Fibroblast of peridontal ligament (primary cell): ENCODE data around the gene GAS6.

Experiments
- DNase-seq: peaks from one replicate; pipeline ENCODE4 v3.0.0-alpha.2; 2010; ENCODE audit errors: extremely low read depth

GAS6 gene

DNA sequence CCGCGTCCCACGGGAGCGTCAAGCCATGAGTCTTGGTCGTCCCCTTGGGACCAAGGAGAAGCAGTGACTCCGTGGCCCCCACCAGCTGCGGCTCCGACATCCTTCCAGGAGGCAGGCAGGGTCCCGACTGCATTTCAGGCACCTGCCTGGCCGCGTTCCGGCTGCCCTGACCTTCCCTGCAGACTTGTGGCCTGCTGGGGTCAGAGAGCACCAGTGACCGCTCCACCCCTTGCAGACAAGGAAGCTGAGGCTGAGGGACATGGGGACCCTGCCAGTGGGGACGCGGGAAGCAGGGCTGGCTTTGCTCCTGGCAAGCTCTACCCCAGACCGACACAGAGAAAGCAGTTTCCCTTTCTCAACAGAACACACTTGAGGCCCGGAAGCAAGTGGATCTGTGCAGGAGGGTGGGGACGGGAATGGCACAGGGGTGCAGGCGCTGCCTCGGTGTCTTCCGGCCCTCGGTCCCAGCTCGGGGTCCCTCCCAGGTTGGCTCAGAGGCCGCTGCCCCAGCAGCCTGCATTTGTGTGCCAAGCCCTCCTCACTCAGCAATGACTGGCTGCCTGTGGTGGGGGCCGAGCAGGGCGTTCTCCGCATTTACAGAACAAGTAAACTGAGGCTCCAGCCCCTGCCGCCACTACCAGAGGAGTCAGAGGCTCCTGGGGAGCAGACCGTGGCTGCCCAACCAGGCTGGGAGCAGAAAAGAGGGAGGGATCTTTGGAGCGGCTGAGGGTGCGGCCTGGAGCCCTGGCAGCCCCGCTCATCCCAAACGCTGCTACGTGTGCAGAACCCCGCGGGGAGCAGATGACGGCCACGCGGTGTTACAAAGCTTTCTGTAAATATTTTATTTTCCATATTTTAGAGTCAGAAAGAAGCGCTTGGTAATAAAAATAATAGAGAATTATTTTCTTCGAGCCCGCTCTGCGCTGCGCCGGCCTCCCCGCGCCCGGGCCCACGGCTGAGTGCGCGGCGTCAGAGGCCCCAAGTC lies 43.9 kb downstream of the GAS6 start:
- no peak for DNase-seq

DNA sequence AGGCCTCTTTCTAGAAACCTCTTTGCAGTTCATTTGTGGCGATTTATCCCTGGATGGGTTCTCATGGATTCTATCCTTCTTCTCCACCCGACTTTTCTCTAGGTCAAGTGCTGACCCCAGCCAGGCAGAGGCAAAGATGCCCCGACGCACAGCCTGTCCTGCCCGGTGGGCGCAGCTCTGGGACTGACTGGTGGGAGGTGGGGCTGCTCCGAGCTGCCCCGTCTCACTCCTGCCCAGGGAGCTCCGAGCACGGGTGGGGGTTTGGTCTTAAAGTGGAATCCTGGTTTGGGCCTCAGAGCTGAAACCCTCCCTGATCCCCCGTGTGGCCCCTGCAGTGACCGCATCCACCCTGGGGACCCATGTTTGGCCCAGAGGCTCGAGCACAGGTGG lies 44.5 kb downstream of the GAS6 start:
- no peak for DNase-seq

DNA sequence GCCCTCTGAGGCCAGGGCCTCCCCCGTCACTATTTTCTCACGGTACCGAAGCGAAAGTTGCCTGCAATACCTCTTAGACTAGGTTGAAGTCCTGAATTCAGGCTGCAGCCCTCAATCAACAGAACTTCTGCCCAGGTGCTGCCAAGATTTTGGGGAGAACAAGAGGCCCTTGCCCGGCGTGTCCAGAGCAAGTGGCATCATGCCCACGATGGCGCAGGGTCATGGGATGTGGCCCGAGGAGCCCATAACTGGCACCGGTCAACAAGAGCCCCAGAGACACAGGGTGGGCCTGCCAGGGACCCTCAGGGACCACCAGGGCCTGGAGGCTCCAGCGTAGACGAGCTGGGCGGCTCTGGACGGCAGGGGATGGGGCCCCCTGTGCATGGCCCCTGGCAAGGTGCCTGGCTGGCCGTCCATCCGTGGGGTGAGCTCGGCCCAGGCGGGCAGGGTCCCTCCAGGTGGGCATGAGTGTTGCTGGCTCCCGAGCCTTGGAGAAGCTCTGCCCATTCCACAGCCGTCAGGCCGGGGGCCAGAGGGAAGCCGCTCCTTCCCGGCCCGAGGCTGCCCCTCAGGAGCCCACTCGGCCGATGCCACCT lies 45.1 kb downstream of the GAS6 start:
- no peak for DNase-seq

DNA sequence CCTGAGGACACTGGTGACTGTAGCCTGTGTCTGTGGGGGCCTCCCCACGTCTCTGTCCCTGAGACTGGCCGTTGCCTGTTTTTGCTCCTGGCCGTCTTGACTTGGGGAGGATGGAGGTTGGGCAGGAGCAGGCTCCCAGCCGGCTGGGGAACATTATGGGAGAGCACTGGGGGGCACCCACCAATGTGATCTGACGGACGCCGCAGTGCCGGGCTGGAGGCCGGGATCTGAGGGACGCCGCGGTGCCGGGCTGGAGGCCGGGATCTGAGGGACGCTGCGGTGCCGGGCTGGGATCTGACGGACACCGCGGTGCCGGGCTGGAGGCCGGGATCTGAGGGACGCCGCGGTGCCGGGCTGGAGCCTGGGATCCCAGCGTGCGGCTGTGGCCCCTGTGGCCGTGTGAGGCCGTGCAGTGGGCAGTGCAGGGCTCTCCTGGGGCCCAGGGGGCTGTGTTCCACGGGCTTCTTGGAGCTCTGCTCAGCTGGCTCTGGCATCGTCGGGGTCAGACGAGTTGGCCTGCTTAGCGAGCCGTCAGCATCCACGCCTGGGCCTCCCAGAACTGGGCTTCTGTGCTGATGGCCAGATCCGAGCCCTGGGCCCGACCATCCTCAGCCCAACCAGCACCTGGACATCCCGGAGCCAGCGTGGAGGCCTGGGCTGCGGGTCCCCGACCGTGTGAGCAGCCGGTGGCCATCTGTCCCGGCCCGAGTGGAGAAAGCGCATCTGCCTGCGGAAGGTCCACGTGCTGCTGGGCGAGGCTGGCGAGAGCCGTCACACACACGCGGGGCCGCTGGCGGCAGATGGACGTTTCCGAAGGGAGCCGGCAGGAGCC lies 45.8 kb downstream of the GAS6 start:
- DNase-seq: no peak

DNA sequence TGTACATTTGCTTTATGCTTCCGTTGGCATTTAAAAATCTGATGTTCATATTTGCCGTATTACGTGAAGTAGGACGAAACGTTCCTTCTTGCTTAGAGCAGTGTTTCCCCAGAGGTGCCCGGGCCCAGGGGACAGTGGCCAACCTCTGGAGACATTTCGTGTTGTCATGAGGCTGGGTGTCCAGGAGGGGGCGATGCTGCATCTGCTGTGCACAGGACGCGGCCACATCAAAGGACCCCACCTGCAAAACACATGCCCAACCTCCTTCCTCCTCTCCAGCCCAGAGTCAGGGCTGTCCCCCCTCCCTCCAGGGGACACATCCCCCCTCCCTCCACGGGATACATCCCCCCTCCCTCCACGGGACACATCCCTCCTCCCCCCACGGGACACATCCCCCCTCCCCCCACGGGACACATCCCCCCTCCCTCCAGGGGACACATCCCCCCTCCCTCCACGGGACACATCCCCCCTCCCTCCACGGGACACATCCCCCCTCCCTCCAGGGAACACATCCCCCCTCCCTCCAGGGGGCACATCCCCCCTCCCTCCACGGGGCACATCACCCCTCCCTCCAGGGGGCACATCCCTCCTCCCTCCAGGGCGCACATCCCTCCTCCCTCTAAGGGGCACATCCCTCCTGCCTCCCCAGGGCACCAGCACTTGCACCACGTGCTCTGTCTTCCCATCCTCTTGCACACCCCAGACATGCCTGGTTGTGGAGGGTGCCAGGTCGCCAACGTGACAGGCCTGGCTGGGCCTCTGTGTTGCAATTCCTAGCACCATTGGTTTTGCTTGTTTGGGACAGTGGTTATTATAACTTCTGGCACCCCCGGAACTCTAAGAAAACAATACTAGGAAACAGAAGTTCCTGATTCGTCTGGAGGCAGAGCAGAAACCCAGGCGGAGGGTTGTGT lies 46.7 kb downstream of the GAS6 start:
- DNase-seq: peak; percentile 76

DNA sequence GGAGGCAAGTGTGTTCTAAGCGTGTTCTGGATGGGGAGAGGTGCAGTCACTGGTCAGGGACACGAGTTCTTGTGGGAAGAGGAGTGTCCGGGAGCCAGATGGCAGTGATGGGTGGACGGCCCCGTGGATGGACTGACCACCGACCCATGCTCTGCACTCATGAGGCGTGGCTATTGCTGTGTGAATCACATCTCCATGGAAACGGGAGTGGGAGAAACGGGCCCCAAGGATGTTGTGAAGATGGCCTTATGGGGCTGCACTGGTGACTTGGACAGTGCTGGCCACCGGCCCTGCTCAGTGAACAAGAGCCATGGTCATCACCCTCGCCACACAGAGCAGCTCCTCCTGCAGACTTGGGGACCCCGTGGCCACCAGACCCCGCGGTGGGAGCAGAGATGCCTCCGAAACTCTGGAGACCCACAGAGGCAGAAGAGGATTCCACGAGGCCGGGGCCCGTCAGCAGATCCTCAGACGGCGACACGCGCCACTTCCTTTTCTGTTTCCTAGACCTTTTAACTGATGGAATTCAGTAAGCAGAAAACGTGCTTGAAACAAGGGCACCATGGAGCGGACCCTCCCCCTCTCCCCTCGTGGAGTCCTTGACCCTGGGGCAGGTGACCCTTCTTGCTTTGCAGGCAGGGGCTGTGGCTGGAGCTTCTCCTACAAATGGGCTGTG lies 47.5 kb downstream of the GAS6 start:
- DNase-seq: no peak

DNA sequence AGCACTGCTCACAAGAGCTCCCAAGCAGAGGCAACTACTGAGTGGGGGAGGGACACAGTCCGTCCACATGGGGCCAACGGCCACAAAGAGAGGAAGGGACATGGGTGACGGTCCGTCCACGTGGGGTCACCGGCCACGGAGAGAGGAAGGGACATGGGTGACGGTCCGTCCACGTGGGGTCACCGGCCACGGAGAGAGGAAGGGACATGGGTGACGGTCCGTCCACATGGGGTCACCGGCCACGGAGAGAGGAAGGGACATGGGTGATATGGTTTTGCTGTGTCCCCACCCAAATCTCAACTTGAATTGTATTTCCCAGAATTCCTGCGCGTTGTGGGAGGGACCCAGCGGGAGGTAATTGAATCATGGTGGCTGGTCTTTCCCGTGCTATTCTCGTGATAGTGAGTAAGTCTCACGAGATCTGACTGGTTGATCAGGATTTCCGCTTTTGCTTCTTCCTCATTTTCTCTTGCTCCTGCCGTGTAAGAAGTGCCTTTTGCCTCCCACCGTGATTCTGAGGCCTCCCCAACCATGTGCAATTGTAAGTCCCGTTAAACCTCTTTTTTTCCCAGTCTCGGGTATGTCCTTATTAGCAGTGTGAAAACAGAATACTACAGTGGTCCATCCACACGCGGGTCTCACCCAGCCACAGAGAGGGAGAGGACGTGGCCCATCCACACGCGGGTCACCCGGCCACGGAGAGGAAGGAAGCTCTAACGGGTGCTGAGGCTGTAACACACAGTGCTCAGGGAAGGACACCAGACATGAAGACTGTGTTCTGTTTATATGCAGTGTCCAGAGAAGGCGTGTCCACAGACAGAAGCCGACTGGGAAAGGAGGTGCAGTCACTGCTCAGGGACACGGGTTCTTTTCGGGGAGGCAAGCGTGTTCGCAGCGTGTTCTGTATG lies 48.5 kb downstream of the GAS6 start:
- no peak for DNase-seq

DNA sequence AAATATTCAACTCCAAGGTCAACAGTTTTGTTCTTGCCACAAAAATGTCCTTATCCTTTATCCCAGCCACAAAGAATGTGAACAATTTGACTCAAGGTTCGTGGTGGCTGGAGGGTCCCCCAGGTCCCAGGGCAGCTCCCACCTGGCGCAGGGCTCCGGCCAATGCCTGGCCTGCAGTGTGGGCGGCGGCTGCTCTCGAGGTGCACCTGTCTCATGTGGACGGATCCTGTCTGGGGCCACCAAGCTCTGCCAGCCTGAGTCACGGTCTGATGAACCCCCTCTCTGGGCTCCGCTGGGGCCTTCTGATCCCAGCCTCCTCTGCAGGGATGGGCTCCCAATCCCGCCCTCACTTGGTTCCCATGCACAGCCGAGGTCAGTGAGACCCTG lies 49.4 kb downstream of the GAS6 start:
- DNase-seq: peak; percentile 41

DNA sequence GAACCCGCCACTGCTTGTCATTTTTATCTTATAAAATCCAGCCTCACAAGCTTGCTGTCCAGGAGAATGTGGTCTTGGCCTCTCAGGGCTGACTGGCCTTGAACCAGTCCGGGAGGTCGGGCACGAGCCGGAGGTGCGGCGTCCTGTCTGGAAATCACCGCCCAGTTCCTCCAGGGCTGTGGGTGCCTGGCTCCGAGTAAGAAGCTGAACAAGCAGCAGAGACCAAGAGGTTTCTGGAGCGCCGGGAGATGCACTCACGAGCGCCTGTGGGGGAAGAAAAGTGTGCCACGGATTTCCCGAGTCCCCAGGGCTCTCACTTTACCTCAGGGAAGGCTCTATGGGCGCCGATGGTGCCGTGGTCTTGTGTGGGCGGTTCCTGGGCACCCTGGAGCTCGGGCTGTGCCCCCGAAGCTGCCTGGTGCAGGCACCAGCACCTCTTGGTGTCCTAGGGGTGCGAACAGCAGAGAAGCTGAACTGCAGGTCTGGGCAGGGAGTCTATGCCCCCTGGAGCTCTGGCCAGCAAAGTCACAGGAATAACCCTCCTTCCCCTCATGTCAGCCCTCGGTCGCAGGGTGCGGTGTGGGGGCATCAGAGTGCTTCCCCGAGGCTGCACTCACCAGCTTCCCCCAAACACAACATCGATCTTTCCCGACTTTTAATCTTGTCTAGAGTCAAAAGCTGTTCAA lies 50.0 kb downstream of the GAS6 start:
- DNase-seq: no peak

DNA sequence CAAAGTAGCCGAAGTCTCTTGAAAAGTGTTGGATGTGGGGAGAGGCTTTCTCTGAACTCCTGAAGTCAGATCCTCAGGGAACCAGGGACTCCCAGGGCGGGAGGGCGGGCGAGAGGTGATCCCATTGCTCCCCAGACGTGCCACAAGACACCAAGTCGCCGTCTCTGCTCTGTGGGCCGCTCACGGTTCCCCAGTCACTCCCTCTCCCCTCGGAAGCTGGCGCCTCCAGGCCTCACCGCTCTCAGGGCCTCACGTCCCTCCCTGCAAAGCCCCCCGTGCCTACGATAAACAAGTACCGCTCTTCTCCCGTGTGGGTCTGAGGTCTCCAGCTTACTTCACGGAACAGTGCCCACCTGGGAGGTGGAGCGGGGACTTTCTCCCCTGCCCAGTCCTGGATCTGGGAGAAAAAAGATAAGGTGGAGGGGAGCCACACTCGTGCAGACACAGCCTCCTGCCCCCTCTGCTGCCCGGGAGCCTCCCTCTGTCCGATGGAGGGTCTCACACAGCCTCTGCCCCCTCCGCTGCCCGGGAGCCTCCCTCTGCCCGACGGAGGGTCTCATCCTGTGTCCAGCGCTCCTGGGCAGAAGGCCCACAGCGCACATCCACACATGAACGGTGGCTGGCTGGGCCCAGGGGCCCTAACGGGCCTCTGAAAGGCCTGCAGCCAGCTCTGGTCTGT lies 50.7 kb downstream of the GAS6 start:
- DNase-seq: no peak

DNA sequence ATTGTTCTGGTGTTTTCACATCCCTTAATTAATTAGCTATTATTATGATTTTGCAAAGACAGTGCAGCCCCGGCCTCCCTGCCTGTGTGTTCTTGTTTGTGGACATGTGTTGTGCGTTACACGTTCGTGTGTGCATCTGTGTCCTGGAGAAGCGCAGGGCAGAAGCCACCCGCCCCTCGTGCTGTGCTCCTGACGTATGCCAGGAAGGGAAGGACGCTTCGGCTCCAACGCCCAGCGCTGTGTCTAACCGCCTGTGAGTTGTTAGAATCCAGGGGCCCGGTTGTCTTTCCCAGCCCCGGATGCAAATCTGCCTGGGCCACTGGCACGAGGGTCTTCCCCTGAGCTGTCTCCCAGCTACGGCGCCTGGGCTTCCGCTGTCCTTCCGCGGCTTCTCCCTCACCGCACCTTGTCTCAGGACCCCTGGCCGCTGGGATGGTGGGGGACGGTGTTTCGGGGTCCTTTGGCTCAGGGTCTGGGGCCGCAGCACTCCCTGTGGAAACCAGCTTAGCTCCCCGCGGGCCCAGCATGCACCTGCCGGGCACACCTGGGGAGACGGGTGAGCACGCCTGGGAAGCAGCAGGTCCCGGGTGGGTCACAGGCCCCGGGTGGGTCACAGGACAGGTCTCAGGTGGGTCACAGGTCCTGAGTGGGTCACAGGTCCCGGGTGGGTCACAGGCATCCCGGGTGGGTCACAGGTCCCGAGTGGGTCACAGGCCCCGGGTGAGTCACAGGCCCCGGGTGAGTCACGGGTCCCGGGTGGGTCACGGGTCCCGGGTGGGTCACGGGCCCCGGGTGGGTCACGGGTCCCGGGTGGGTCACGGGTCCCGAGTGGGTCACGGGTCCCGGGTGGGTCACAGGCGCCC lies 51.5 kb downstream of the GAS6 start:
- DNase-seq: no peak

DNA sequence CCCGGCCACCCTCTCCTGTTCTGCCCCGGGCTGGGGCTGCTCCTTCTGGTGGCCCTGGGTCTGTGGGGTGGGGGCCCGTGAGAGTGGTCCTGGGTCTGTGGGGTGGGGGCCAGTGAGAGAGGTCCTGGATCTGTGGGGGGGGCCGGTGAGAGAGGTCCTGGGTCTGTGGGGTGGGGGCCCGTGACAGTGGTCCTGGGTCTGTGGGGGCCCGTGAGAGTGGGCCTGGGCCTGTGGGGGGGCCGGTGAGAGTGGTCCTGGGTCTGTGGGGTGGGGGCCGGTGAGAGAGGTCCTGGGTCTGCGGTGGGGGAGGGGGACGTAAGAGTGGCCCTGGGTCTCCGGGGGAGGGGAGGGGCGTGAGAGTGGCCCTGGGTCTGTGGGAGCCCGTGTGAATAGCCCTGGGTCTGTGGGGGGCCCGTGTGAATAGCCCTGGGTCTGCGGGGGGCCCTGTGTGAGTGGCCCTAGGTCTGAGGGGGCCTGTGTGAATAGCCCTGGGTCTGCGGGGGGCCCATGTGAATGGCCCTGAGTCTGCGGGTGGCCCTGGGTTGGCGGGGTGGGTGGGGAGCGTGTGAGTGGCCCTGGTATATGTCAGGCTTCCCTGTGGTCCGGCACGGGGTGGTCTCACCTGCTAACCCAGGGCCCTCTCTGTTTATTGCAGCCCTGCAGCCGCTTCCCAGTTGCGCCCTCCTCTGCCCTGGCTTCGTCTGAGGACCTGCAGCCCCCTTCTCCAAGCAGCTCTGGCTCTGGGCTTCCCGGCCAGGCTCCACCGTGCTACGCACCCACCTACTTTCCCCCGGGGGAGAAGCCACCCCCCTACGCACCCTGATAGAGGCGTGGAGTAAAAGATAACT lies 52.6 kb downstream of the GAS6 start:
- no peak for DNase-seq

DNA sequence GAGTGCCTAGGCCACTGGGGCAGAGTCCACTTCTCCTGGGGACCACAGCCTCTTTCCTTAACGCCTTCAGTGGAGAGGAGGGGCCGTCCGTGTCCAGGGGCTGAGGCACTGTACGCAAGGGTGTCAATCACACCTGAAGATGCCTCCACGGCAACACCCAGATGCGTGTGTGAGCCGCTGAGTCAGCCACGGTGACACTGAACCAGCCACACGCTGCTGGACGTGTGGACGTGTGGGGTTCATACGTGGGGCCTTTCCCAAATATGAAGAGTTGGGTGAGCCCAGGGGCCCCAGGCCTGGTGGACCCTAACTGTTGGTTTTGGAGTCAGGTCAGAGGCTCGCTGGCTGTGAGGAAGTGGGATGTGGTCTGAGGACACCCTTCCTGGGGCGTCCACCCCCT lies 53.2 kb downstream of the GAS6 start:
- no peak for DNase-seq

DNA sequence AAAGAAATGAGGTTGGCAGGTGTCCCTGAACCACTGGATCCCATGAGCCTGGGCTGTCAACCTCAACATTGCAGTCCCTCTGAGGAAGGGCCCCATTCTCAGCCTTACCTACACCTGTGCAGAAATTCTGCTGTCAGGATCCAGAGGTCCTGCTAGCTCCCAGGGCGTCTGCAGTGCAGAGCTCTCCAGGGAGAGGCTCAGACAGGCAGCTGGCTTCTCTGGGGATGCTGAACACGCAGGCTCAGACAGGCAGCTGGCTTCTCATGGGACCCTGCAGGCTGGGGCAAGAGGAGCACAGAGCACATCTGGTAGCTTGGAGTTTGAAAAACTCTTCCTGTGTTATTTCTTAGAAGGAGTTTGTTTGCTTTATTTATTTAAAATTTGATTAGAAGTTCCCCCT lies 53.9 kb downstream of the GAS6 start:
- no peak for DNase-seq

DNA sequence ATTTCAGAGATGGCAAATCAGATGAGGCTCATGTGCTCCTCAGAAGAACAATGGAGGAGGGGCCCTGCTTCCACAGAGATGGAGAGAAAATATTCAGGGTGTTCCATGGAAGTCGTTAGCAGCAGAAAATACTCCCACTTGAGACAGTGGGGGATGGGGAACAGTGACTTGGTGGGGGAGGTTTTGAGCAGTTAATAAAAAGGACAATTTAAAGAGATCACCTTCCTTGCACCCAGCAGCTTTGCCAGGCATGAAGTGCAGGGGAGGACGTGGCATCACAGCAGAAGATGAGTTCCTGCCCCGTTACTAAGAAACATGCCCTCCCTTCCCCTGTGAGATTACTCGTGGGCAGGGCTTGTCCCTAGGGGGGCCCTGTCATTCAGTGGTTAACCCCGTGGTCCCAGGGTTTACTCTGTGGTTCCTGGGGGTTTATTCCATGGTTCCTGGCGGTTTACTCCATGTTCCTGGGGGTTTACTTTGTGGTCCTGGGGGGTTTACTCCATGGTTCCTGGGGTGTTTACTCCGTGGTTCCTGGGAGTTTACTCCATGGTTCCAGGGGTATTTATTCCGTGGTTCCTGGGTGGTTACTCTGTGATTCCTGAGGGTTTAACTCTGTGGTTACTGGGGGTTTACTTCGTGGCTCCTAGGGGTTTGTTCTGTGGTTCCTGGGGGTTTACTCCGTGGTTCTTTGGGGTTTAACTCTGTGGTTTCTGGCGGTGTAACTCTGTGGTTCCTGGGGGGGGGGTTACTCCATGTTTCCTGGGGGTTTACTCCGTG lies 55.6 kb downstream of the GAS6 start:
- DNase-seq: no peak

DNA sequence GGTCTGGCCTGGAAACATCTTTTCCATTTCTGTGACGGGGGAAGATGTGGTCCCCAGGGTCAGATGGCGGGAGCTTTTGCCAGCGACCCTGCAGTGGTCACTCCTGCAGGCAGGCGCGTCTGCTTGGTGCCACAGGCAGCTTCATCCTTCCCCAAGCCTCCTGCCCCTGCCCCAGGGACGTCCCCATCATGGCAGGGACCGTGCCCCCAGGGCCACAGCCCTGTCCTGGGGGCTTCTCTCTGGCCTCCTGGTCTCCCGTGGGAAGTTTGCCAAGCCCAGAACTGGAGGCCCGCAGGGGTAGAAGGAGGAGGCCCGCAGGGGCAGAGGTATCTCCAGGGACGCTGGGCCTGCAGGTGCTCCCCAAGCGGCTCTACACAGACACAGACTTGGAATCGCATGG lies 57.4 kb downstream of the GAS6 start:
- DNase-seq: no peak
